Loucy (cell line): Measurements from ENCODE around the gene APOC4.
"Not testable (repeated sequence)": the region's sequence is repeated elsewhere in the genome, so short reads cannot be mapped to it uniquely, and the experiment has no call there.

Experiments used
- H2AFZ ChIP-seq: fragments of 200-600 bp; sonication (generic); 2 replicates; pipeline ENCODE4 v1.6.0; 2016; ENCODE audit warnings: antibody characterized with exemption, mild to moderate bottlenecking, low read length, moderate library complexity
- H3F3A ChIP-seq: fragments of 200-600 bp; 2 replicates; pipeline ENCODE4 v1.6.0; 2016; ENCODE audit warnings: antibody characterized with exemption, low read depth, mild to moderate bottlenecking
- H3K27me3 ChIP-seq: fragments of 200-600 bp; sonication (generic); 2 replicates; pipeline ENCODE4 v1.6.1; 2014; ENCODE audit warnings: low read length, mild to moderate bottlenecking; ENCODE audit not compliant: insufficient read depth, poor library complexity, severe bottlenecking
- H3K36me3 ChIP-seq: fragments of 200-600 bp; sonication (generic); 2 replicates; pipeline ENCODE4 v1.6.1; 2016; ENCODE audit warnings: low read length; ENCODE audit not compliant: insufficient read depth
- H3K4me1 ChIP-seq: fragments of 200-600 bp; sonication (generic); 2 replicates; pipeline ENCODE4 v1.5.1; 2014; ENCODE audit warnings: low read length, mild to moderate bottlenecking; ENCODE audit not compliant: insufficient read depth, poor library complexity, severe bottlenecking
- H3K4me2 ChIP-seq: fragments of 200-600 bp; sonication (generic); 2 replicates; pipeline ENCODE4 v1.6.0; 2014; ENCODE audit warnings: antibody characterized with exemption, low read length, low read depth, mild to moderate bottlenecking; ENCODE audit not compliant: poor library complexity, severe bottlenecking
- H3K4me3 ChIP-seq: fragments of 200-600 bp; sonication (generic); 2 replicates; pipeline ENCODE4 v1.5.1; 2014; ENCODE audit warnings: low read length, mild to moderate bottlenecking, mixed read lengths; ENCODE audit not compliant: poor library complexity, severe bottlenecking
- H3K79me2 ChIP-seq: fragments of 200-600 bp; sonication (generic); 2 replicates; pipeline ENCODE4 v1.6.1; 2014; ENCODE audit warnings: low read length; ENCODE audit not compliant: insufficient read depth
- H3K9ac ChIP-seq: fragments of 200-600 bp; sonication (generic); 2 replicates; pipeline ENCODE4 v1.6.0; 2014; ENCODE audit warnings: mild to moderate bottlenecking, low read depth, low read length, moderate library complexity; ENCODE audit not compliant: poor library complexity, severe bottlenecking
- H3K9me2 ChIP-seq: fragments of 200-600 bp; sonication (generic); replicated peaks from 2 replicates; pipeline ENCODE4 v1.6.1; 2016; ENCODE audit warnings: low read depth, low read length, mixed read lengths
- H3K9me3 ChIP-seq: fragments of 200-600 bp; sonication (generic); 2 replicates; pipeline ENCODE4 v1.6.1; 2014; ENCODE audit warnings: mild to moderate bottlenecking, antibody characterized with exemption, low read length, low read depth; ENCODE audit not compliant: insufficient read depth
- H4K20me1 ChIP-seq: fragments of 200-600 bp; sonication (generic); 2 replicates; pipeline ENCODE4 v1.6.0; 2014; ENCODE audit warnings: antibody characterized with exemption, low read length, mild to moderate bottlenecking; ENCODE audit not compliant: insufficient read depth, poor library complexity, severe bottlenecking
- EZH2phosphoT487 ChIP-seq: fragments of 200-600 bp; IDR thresholded peaks from 2 replicates; pipeline ENCODE4 v1.6.1; 2018; ENCODE audit warnings: antibody characterized with exemption, mild to moderate bottlenecking, moderate library complexity, borderline replicate concordance
- TF ChIP-seq, protein P1 (sequence below): fragments of 200-600 bp; sonication (generic); conservative IDR thresholded peaks from 2 replicates; pipeline ENCODE4 v1.5.1; 2014; ENCODE audit warnings: mild to moderate bottlenecking, antibody characterized with exemption, low read length

The APOC4 gene

DNA sequence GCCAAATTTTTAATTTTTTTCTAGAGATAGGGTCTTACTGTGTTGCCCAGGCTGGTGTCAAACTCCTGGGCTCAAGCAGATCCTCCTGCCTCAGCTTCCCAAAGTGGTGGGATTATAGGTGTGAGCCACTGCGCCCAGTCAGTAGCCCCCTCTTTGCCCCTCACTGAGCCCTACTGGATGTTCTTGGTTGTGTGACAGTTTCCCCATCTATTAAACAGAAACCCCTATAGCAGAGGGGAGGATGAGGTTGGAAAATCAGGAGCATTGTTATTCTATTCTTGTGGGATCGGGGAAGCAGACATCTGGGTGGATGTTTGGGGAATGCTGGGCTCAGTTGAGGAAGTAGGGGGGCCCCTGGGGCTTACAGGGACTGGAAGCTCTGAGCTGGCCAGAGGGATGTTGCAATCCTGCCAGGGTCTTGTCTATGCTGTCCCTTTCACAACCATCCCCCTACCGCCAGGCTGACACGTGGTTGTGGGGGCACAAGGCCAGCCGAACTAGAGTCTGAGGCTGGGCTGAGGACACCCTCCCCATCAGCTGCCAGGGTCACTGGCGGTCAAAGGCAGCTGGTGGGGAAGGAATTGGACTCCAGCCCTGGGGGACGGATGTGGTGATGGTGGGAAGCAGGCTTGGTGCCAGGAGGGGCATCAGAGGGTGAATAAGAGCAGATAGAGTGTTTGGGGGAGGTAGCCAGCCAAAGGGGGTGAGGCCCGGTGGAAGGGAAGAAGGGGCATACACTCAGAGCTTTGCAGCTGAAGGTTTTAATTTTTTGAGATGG, 16.7 kb upstream of the APOC4 start:
- Histone ChIP-seq H3K4me3 (no peak overlapping the region), H3K27me3 (no peaks in the 10 kb centered on the region), H3K9me2 (no peaks in the 10 kb centered on the region), H3K4me2 (no peak overlapping the region), H3K9me3 (no peaks in the 10 kb centered on the region), H2AFZ (no peak overlapping the region), H4K20me1 (no peaks in the 10 kb centered on the region), H3K79me2 (no peaks in the 10 kb centered on the region), H3F3A (no peaks in the 10 kb centered on the region), H3K9ac (no peak overlapping the region), H3K36me3 (no peaks in the 10 kb centered on the region), H3K4me1 (no peaks in the 10 kb centered on the region)
- TF ChIP-seq, protein P1, sequence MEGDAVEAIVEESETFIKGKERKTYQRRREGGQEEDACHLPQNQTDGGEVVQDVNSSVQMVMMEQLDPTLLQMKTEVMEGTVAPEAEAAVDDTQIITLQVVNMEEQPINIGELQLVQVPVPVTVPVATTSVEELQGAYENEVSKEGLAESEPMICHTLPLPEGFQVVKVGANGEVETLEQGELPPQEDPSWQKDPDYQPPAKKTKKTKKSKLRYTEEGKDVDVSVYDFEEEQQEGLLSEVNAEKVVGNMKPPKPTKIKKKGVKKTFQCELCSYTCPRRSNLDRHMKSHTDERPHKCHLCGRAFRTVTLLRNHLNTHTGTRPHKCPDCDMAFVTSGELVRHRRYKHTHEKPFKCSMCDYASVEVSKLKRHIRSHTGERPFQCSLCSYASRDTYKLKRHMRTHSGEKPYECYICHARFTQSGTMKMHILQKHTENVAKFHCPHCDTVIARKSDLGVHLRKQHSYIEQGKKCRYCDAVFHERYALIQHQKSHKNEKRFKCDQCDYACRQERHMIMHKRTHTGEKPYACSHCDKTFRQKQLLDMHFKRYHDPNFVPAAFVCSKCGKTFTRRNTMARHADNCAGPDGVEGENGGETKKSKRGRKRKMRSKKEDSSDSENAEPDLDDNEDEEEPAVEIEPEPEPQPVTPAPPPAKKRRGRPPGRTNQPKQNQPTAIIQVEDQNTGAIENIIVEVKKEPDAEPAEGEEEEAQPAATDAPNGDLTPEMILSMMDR, result no peak
- no peak for TF ChIP-seq EZH2phosphoT487

DNA sequence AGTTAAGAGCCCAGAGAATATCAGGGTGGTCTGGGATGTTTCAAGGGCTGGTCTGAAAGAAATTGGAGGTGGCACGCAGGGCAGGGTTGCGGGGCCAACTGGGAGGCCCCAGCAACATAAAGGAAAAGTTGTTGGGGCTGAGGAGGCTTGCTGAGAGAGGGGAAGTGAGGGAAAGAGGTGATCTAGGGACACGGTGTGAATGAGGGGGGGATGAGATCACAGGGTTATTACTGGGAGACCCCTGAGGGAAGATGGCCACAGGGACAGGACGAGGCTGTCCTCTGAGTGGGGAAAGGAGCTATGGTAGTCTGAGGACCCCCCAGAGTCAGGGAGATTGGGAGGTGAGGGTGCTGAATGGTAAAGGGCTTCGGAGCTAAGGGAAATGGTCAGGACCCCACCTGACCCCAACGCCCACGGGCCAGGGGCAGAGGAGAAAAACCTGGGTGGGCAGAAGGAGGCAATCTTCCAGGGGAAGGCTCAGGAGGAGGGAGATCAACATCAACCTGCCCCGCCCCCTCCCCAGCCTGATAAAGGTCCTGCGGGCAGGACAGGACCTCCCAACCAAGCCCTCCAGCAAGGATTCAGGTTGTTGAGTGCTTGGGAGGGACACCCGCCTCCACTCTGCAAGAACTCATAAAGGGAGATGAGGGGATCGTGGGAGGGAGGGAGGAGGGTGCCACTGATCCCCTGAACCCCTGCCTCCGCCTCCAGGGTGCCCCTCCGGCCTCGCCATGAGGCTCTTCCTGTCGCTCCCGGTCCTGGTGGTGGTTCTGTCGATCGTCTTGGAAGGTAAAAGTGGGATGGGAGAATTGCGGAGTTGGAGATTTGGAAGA, 15.6 kb upstream of the APOC4 start:
- not testable (repeated sequence) for H4K20me1 ChIP-seq, H2AFZ ChIP-seq, H3K9ac ChIP-seq, H3K79me2 ChIP-seq, H3K9me2 ChIP-seq, H3K36me3 ChIP-seq, H3K9me3 ChIP-seq, H3K27me3 ChIP-seq, H3K4me3 ChIP-seq, H3F3A ChIP-seq, H3K4me1 ChIP-seq
- H3K4me2 ChIP-seq, result peak overlapping the region; percentile 34

DNA sequence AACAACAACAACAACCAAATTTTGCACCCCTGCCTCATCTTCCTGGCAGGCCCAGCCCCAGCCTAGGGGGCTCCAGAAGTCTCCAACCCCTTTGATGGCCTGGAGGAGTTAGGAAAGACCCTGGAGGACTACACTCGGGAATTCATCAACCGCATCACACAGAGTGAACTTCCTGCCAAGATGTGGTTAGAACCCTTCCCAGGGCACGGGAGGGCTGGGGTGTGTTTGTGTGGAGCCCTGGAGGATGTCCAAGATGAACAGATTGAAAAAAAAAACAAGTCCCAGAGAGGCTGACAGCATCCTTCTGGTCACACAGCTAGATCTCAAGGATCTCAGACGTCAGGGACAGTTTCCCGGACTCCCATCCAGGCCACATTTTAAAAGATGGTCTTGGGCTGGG, 14.3 kb upstream of the APOC4 start:
- no peaks in the 10 kb centered on the region for H3K27me3 ChIP-seq
- H3K9ac ChIP-seq, result no peak overlapping the region
- H3K4me1 ChIP-seq, result no peaks in the 10 kb centered on the region
- no peaks in the 10 kb centered on the region for H3F3A ChIP-seq
- H4K20me1 ChIP-seq, result no peaks in the 10 kb centered on the region
- no peak overlapping the region for H2AFZ ChIP-seq
- no peaks in the 10 kb centered on the region for H3K79me2 ChIP-seq
- no peaks in the 10 kb centered on the region for H3K9me3 ChIP-seq
- no peak overlapping the region for H3K4me3 ChIP-seq
- TF ChIP-seq, protein P1, result no peak
- no peak for TF ChIP-seq EZH2phosphoT487
- no peaks in the 10 kb centered on the region for H3K9me2 ChIP-seq
- no peak overlapping the region for H3K4me2 ChIP-seq
- no peaks in the 10 kb centered on the region for H3K36me3 ChIP-seq
